ENCODE results near the gene KLC3.

Gene KLC3

DNA sequence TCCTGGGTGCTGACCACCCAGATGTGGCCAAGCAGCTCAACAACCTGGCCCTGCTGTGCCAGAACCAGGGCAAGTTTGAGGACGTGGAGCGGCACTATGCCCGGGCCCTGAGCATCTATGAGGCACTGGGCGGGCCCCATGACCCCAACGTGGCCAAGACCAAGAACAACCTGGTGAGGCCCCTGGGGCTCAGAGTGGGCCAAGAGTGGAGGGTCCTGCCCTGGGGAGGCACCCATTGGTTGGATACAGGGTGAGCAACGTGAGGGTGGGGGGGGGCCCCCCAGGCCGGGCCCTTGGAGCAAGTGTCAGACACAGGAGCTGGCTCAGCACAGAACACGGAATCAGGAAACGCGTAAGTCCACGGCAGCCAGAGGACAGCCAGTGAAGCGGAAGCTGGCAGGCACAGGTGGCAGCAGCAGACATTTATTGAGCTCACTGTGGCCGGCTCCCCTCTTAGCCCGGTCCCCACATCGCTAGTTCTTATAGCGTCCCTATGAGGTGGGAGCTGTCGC is 8.9 kb downstream of the KLC3 start:
- DNase-seq = no peak

DNA sequence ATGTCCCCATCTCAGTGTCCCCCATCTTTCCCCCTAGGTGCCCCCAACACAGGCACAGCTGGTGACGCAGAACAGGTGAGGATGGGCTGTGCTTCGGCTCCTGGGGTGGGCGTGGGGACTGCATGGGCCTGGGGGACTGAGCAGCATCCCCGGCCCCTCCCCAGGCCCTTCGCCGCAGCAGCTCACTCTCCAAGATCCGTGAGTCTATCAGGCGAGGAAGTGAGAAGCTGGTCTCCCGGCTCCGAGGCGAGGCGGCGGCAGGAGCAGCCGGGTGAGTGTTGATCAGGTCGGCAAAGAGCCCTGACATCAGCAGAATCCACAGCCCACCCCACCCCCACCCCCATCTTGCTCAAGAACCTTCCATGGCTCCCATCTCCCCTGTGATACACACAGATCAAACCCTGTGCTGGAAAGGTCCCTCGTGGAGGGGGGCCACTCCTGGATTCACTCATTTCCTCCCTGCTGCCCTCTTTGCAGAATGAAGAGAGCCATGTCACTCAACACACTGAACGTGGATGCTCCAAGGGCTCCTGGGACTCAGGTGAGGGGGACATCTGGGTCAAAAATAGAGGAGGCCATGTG is 10.0 kb downstream of the KLC3 start:
- no peak for DNase-seq

DNA sequence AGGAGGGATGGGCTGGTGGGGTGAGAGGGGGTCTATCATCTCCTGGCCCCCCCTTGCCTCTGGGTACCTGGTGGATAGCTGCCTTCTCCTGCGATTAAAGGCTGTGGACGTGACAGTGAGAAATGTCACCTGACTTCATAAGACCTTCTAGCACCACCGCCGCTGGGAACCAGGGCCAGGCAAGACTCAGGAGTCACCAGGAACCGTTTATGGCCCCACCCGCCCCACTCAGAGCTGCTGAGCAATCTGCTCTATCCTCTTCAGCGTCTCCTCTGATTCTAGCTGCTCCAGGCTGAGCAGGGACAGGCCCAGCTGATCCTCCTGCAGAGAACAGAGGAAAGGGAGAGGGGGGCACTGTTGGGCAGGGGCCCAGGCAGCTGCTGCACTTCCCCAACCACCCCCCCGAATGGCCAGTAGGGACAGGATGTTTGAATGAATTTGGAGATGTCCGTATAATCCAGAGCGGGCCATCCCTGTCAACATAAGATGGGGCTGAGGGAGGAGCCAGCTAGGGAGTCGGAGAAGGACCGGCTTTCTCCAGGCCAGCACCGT is 10.9 kb downstream of the KLC3 start:
- no peak for DNase-seq

DNA sequence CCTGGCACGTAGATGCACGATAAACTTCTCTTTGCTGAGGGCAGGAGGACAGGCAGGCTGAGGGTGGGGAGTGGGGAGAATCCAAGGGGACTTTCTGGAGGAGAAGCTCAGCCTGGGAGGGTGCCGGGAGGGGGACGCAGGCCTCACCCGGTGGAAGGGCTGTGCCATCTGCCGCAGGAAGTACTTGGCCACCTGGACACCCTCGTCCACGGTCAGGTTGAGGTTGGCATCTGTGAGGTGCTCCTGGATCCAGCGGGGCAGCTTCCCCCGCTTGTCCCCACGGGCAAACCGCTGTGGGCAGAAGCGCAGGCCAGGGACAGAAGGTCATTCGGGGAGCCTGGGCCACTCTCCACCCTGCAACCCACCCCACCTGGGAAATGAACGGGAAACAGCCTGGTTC is 11.5 kb downstream of the KLC3 start:
- no peak for DNase-seq

DNA sequence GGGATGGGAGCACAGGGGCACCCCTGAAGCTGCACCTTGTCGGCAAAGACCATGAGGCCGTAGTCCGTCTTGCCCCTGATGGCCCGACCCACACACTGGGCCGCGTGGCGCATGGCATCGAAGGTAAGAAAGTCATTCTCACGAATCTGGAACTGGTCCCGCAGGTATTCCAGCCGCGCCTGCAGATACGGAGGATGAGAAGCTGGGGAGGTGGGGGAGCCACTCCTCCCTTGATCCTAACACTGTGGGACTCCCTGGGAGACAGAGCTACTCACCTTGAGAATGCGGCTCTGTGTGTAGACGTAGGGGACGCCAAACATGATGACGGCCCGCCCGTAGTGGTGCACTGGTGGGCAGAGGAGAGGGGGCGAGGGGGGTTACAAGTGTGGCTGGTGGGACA is 11.9 kb downstream of the KLC3 start:
- no peak for DNase-seq

DNA sequence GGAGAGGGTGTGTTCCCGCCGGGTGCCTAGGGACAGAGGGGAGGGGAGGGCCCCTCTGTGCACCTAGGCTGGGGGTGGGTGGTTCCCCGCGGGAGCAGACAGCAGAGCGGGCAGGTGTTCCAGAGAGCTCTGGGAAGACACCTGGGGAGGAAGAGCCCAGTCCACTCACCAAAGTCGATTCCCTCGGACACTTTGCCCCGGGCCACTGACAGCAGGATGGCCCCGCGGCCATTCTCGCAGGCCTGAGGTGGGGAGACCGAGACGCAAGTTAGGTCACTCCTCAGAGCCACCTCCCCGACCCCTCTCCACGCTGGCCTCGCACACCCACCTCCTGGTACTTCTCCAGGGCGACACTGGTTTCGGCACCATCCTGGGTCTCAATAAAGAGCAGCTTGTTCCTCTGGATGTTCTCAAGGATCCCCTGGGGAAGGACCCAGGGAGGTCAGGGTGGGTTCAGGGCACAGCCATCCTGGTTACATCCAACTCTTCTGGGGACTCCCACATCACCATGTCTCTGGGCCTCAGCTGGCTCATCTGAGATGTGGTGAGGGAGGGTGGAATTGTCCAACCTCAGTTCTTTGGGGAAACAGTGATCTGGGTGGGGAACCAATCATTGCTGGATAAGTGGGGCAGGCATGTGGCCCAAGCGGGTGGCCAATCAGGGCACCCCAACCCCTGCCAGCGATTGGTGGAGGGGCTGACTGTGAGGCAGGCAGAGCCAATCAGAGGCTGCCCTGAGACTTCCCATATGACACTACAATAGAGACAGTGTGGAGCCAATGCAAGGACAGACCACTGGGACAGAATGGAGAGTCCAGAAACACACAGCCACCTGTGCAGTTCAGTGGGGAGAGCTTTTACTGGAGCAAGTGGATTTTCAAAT is 12.6 kb downstream of the KLC3 start:
- DNase-seq = no peak

DNA sequence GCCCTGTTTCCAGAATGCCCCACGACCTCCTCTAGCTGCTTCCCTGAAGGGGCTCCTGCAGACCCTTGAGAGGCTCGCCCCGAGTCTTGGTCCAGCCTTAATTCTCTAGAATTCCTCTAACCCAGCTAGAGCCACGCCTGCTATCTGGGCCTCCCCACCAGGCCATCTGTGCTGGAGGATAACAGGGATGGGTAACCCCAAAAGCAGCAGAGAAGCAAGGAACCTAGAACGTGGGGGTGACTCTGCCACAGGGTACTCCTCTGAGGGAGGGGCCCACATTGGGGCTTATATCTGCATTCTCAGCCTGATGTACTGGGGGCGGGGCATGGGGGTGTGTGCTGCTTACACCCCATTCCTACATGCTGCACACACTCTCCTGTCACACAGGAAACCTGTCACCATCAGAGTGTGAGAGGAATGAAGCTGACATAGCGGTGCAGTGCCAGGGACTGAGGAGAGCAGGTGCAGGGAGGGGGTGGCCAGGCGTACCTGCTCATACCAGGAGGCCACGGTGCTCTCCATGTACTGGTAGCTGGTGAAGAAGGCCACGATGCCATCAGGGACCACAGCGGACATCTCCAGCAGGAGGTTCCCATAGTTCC is 13.8 kb downstream of the KLC3 start:
- DNase-seq = no peak

DNA sequence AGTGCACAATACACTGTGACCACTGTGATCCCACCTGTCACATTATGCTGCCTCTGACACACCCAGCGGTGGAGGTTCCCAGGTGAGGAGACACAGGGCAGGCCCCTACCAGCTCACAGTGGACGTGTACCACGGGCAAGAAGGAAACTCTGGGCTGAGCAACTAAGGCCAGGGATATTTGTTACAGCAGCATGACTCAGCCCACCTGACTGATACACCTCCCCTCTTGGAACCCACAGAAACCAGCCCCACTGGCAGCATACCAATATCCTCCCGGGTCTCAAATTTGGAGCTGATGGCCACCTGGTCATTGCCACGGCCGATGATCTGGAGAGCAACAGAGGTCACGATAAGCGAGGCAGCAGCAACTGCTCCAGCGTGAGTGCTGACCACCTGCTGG is 14.9 kb downstream of the KLC3 start:
- DNase-seq = no peak

DNA sequence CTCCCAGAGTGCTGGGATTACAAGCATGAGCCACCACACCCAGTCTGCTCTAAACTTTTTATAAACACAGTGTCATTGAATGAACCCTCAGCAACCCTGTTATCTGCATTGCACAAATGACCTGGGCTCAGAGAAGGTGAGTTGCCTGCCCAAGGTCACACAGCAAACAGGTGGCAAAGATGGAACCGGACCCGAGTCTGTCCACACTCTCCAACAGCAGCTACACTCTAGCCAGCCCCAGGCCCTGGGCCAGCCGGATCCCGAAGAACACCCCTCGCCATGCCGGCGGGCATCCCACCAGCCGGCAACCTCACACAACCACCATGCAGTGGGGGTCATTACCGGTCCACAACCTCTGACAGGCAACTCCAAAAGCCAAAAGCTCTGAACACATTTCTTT is 15.4 kb downstream of the KLC3 start:
- DNase-seq = no peak

DNA sequence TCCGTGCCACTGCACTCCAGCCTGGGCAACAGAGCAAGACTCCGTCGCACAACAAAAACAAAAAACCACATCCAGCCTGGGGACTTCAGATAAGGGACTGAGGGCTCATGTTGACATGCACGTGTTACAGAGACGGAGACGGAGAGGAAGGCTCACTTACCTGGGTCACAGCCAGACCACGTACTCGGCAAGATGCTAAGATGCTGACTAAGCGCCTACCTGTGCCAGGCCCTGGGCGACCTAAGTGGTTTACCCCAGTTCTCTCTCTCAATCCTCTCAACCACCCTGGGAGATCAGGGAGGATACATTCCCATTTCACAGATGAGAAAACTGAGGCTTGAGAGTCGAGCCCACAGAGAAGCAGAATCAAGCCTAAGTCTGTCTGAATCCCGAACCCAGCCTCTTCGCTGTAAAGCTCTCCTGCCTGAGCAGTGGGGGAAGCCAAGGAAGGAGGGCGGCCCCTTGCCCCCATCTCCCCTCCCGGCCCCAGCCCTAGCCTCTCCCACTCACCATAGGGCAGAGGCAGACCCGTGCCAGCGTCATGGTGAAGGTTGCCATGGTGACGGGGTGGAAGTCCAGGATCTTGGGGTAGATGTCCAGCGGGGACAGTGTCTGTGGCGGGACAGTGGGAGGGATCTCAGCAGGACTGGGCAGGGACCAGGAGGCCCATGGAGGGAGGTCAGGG is 16.4 kb downstream of the KLC3 start:
- no peak for DNase-seq

DNA sequence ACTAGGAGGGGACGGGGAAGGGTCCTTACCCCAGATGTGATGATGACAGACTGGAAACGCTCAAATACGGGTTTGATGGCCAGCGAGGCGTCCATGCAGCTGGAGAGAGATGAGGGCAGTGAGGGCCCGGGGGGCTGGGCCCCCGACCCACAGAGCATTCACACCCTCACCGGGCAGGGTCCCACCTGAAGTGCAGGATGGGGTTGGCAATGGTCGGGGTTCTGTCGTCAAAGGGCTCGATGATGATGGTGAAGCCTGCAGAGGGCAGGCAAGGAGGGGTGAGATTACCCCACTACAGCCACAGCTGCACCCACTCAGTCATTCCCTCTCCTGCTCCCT is 16.9 kb downstream of the KLC3 start:
- DNase-seq = no peak

DNA sequence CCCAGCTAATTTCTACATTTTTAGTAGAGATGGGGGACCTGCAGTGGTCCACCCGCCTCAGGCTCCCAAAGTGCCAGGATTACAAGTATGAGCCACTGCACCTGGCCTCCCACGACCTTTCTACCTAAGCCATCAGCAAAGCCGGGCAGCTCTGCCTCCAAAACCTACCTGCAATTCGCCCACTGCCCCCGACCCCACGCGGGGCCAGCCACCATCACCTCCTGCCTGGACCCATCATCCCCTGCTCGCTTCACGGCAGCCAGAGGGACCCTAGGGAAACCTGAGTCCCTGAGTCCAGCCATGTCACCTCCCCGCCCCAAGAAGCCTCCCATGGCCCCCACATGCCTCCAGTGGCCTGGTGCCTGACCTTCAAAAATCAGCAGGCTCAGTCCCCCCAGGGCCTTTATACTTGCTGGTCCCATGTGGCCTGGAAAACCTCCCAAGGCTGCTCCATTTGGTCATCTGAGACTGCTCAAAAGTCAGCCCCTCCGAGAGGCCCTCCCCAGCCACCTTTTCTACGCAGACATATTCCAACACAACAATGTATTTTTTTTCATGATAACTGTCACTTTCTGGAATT is 17.8 kb downstream of the KLC3 start:
- DNase-seq = no peak

DNA sequence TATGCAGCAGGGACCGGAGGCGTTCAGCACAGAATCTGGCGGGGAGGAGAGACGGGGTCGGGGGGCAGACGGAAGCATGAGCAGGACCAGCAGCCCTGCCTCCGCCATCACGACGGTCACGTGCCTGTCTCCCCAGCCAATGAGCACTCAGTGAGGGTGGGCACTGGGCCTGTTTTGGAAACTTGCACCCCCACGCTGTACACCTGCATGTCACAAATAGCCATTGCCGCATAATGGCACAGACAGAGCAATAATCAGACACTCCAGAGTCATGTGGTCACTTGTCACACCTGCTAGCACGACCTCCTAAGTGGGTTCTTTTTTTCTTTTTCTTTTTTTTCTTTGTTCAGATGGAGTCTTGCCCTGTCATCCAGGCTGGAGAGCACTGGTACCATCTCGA is 21.1 kb downstream of the KLC3 start:
- DNase-seq = no peak

DNA sequence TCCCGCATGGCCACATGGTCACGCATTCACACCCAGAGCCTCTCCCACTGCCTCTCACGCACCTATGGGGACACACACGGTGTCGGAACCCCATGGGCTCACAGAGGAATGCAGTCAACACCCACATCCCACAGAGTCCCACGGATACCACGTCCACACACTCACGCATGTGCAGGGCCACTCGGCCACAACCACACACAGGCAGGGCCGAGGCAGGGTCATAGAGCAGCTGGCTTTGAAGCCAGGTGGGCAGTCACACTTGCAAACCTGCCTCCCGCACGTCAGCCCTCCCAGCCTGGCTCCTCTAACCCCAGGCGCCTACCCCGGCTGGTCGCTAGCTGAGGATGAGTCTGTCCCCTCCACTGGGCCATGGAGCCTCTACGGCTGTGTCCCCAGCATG is 21.7 kb downstream of the KLC3 start:
- DNase-seq = no peak

DNA sequence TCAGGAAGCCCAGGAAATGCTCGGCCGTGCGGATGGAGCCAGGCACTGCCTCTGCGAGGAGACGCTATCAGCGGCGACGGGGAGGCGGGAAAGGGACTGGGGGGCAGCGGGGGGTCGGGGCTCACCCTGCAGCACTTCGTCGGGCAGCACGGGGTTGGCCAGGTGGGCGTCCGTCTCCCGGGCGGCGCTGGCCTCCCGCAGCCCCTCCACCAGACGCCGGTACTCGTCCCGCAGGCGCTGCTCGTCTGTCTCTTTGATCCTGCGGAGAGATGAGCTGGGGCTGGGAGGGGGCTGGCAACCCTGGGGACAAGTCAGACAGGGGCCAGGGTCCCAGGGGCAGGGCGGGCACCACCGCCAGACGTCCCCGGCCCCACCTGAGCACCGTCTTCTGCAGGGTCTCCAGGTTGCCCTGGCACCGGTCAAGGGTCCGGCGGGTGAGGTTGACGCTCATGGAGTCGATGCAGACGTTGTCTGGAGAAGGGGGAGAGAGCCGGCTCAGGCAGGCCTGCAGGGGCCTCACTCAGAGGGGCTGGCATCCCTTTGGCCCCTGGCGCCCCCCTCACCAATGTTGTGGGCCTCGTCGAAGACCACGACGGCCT is 23.4 kb downstream of the KLC3 start:
- no peak for DNase-seq

DNA sequence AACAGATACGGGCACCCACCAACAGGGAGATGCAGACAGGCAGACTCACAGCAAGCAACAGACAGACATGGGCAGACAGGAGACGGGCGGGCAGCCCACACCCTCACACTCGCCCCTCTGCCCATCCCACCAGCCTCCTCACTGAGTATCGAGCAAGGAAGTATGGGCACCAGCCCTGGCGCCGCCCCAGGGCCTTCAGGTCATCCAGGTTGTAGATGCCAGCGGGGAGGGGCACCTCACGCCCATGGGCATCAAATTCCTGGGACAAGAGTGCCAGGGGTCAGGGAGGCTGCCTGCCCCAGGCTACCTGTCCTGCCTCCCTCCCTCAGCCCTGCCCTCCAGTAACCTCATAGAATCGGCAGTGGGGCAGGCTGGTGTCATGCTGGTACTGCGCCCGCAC is 24.1 kb downstream of the KLC3 start:
- DNase-seq = no peak

DNA sequence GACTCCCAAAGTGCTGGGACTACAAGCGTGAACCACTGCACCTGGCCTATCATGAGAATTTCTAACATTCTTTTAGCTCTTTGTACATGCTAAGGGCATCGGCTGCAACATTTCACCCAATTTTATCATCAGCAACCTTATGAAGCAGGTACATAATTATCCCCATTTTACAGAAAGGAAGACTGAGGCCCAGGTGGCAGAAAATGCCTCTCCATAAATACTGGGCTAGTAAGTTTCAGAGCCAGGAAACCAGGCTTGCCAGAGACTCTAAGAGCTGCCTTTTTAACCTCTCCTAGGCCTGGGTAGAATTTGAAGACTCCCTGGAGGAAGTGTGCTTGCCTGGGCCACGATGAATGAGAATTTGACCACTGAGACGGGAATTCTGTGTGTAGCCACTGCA is 27.6 kb downstream of the KLC3 start:
- DNase-seq = no peak

DNA sequence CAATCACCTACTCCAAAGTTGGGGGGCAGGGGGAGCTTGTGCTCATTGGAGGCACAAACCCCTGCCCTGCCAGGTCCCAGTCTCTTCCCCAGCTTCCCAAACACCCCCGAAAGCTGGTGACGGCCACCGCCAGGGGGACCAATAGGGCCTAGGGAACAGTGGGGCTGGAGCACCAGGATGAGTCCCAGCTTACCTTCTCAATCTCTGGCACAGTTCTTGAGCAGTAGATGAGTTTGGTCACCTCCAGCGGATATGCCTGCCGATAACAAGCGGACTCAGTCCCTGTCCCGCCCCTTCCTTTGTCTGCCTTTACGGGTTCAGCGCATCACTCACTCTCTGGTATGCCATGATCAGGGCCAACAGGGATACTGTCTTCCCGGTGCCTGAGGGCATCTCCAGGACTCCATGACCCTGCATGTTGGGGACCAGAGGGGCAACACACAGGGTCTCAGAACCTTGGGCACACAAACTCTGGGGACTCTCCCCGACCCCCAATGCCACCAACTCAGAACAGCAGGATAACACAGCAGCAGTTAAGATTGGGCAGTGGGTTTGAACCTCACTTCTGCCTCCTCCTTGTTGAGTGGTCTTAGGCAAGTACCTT is 28.3 kb downstream of the KLC3 start:
- DNase-seq = no peak

DNA sequence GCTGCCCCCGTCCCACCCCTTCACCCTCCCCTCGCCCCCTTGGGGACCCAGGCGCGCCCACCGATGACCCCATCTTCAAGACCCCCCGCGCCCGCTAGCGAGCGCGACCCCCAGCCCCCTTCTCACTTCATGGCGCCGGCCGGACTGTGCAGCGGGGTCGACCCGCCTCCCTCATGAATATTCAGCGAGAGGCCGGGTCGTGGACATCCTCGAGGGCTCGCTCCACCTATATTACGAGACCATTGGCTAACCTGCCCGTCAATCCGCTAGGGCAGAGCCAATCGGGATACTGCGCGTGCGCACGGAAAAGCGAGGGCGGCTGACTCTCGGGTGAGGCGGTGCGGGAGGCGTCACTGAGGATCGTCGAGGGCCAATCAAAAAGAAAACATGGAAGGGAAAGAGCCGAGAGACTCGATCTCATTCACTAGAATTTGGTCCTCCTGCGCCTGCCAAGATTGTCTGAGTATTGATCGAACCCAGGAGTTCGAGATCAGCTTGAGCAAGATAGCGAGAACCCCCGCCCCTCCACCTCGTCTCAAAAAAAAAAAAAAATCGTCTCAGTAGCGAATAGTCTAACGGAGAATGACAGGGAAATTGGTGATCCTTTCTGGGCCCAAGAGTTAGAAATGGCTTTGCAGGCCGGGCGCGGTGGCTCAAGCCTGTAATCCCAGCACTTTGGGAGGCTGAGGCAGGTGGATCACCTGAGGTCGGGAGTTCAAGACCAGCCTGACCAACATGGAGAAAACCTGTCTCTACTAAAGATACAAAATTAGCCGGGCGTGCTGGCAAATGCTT is 30.1 kb downstream of the KLC3 start, which contains the start of gene ERCC2:
ERCC2 (minus strand) TSS at position 164 of the 795 bp plus-strand sequence; CDS start at position 131, 33 bp downstream.
- DNase-seq = peak; percentile 99

DNA sequence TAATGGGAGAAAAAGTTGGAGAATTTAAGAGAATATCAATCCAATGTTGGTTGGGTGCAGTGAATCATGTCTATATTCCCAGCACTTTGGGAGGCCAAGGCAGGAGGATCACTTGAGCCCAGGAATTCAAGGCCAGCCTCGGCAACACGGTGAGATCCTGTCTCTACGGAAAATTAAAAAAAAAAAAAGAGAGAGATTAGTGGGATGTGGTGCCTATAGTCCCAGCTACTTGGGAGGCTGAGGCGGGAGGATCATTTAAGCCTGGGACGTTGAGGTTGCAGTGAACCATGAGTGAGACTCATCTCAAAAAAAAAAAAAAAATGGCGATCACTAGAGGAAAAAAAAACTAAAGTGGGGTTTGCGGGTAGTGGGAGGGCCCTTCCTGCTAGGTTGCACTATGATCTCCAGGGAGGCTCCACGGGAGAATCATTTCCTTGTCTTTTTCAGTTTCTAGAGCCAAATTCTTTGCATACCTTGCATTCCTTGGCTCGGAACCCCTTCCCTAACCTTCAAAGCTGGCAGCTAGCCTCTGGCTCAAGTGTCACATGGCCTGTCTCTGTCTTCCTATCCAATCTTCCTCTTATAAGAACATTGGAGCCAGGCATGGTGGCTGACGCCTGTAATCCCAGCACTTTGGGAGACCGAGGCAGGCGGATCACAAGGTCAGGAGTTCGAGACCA is 35.6 kb downstream of the KLC3 start:
- DNase-seq = no peak
